ENCODE data around the gene RPTOR.
"Not testable (repeated sequence)": the region's sequence is repeated elsewhere in the genome, so short reads cannot be mapped to it uniquely, and the experiment has no call there.

DNA sequence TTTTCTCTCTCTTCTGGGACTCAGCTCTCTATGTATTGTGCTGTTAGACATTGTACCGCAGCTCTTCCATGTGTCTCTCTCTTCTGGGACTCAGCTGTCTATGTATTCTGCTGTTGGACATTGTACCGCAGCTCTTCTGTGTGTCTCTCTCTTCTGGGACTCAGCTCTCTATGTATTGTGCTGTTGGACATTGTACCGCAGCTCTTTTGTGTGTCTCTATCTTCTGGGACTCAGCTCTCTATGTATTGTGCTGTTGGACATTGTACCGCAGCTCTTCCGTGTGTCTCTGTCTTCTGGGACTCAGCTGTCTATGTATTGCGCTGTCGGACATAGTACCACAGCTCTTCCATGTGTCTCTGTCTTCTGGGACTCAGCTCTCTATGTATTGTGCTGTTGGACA is 84.2 kb downstream of the RPTOR start:
- TF ChIP-seq, protein P1, sequence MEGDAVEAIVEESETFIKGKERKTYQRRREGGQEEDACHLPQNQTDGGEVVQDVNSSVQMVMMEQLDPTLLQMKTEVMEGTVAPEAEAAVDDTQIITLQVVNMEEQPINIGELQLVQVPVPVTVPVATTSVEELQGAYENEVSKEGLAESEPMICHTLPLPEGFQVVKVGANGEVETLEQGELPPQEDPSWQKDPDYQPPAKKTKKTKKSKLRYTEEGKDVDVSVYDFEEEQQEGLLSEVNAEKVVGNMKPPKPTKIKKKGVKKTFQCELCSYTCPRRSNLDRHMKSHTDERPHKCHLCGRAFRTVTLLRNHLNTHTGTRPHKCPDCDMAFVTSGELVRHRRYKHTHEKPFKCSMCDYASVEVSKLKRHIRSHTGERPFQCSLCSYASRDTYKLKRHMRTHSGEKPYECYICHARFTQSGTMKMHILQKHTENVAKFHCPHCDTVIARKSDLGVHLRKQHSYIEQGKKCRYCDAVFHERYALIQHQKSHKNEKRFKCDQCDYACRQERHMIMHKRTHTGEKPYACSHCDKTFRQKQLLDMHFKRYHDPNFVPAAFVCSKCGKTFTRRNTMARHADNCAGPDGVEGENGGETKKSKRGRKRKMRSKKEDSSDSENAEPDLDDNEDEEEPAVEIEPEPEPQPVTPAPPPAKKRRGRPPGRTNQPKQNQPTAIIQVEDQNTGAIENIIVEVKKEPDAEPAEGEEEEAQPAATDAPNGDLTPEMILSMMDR (IDR thresholded peaks at IDR 0.05), result not testable (repeated sequence)
- not testable (repeated sequence) for TF ChIP-seq POLR2A (IDR thresholded peaks at IDR 0.05)
